ENCODE data around the gene LY6G5B. TPM values are rescaled to one million over a fixed set of nuclear protein-coding genes. Genes with fewer than 3 reads are reported as not detected.

The LY6G5B gene
- total RNA-seq, 6 experiments from 2014 or later = 4.6 to 6.0 (median 5.3) TPM

DNA sequence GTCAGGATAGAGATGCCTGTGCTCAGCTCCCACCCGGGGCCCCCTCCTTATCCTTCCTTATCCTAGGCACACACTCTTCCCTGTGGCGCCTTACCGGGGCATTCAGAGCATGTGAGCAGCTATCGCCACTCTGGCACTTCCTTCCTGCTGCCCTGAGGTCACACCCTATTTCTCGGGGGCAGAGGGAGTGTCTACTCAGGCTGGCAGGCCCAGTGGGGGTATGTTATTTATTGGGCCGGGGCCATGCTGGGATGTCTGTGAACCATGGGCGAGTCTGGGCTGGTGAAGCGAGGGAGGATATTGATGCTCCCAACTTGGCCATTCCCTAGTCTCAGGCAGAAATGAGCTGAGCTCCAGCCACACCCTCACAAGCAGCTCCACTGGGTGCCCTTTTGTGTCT is 41.5 kb downstream of the LY6G5B start:
- DNase-seq = no peak
- Mint-ChIP-seq H3K9me3 (no peaks in the 10 kb centered on the region), H3K36me3 (ENCODE audit: low read depth) (no peaks in the 10 kb centered on the region), H3K4me1 (ENCODE audit: low read depth) (no peaks in the 10 kb centered on the region), H3K27ac (no peak overlapping the region), H3K27me3 (ENCODE audit: insufficient read depth) (peaks cover 28% of the 10 kb centered on the region), H3K4me3 (no peak overlapping the region)
- TF ChIP-seq, protein P1, sequence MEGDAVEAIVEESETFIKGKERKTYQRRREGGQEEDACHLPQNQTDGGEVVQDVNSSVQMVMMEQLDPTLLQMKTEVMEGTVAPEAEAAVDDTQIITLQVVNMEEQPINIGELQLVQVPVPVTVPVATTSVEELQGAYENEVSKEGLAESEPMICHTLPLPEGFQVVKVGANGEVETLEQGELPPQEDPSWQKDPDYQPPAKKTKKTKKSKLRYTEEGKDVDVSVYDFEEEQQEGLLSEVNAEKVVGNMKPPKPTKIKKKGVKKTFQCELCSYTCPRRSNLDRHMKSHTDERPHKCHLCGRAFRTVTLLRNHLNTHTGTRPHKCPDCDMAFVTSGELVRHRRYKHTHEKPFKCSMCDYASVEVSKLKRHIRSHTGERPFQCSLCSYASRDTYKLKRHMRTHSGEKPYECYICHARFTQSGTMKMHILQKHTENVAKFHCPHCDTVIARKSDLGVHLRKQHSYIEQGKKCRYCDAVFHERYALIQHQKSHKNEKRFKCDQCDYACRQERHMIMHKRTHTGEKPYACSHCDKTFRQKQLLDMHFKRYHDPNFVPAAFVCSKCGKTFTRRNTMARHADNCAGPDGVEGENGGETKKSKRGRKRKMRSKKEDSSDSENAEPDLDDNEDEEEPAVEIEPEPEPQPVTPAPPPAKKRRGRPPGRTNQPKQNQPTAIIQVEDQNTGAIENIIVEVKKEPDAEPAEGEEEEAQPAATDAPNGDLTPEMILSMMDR (IDR thresholded peaks at IDR 0.05) = no peak

DNA sequence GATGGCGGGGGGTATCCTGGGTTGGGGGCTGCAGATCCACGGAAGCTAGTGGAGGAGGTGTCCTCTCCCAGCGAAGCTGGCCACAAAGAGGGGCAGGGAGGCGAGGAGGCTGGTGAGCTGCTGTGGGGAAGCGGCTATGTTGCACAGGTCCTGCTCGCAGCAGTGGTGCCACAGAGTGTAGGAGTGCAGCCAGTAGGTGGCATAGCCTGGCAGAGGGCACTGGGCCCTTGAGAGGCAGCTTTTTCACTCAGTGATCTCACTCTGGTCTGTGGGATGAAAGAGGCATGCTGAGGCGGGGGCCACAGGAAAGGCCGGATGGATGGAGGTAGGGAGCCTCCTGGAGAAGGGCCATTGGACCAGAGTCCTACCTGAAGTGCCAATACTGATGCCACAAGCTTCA is 42.5 kb downstream of the LY6G5B start:
- no peaks in the 10 kb centered on the region for H3K4me1 Mint-ChIP-seq (ENCODE audit: low read depth)
- no peak overlapping the region for H3K4me3 Mint-ChIP-seq
- H3K36me3 Mint-ChIP-seq (ENCODE audit: low read depth) = no peaks in the 10 kb centered on the region
- TF ChIP-seq, protein P1 (IDR thresholded peaks at IDR 0.05) = peak; percentile 43; the same call in 1 of the 2 replicates
- no peak for DNase-seq
- H3K9me3 Mint-ChIP-seq = no peaks in the 10 kb centered on the region
- H3K27me3 Mint-ChIP-seq (ENCODE audit: insufficient read depth) = peaks cover 28% of the 10 kb centered on the region
- no peak overlapping the region for H3K27ac Mint-ChIP-seq

DNA sequence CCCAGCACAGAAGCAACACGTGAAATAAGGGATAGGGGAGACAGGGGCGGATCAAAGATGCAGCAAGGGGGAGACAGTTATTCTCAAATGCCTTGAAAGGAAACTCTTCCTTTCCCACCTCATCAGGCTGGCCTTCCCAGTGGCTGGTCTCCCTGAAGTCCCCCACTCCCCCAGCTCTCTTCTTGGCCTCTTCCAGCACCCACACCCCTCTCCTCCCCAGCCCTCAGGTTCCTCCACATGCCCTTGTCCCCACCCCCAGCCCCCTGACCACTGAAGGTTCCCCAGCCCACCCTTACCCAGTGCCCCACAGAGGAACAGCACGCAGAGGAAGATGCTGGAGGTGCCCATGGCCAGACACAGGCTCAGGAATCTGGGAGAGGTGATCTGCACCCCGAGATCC is 43.7 kb downstream of the LY6G5B start:
- no peak for DNase-seq
- Mint-ChIP-seq H3K9me3 (no peaks in the 10 kb centered on the region), H3K27ac (no peak overlapping the region), H3K4me3 (no peak overlapping the region), H3K27me3 (ENCODE audit: insufficient read depth) (peaks cover 25% of the 10 kb centered on the region), H3K36me3 (ENCODE audit: low read depth) (no peaks in the 10 kb centered on the region), H3K4me1 (ENCODE audit: low read depth) (no peaks in the 10 kb centered on the region)
- TF ChIP-seq, protein P1 (IDR thresholded peaks at IDR 0.05) = no peak

DNA sequence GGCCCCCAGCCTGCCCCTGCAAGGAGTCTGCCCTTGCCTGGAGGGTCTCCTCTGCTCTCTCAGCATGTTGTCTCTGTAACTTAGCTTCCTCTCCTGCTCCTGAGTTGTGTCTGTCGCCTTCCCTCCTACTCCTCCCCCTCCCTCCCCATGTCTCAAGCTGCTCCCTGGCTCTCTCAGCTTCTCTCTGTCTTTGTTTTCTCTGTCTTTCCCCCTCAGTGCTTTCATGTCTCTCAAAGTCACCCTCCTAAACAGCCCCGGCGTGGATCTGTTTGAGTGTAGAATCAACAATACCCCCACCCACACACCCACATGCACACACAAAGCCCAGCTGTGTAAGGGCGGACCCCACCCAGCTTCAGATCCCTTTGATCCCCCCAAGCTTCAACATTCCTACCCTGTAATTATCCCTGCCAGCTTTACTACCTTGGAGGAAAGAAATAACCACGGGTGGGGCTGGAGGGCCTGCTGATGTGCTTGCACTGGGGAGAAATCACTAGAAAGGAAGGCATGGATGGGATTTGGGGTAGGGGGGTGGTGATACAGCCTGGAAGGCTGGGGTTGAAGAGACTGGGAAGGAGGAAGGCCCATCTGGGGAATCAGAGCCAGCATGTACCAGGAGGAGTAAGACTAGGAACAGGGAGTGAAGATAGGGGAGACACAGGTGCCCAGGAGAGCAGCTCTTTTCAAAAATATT is 44.4 kb downstream of the LY6G5B start:
- Mint-ChIP-seq H3K27ac (no peak overlapping the region), H3K36me3 (ENCODE audit: low read depth) (no peaks in the 10 kb centered on the region)

DNA sequence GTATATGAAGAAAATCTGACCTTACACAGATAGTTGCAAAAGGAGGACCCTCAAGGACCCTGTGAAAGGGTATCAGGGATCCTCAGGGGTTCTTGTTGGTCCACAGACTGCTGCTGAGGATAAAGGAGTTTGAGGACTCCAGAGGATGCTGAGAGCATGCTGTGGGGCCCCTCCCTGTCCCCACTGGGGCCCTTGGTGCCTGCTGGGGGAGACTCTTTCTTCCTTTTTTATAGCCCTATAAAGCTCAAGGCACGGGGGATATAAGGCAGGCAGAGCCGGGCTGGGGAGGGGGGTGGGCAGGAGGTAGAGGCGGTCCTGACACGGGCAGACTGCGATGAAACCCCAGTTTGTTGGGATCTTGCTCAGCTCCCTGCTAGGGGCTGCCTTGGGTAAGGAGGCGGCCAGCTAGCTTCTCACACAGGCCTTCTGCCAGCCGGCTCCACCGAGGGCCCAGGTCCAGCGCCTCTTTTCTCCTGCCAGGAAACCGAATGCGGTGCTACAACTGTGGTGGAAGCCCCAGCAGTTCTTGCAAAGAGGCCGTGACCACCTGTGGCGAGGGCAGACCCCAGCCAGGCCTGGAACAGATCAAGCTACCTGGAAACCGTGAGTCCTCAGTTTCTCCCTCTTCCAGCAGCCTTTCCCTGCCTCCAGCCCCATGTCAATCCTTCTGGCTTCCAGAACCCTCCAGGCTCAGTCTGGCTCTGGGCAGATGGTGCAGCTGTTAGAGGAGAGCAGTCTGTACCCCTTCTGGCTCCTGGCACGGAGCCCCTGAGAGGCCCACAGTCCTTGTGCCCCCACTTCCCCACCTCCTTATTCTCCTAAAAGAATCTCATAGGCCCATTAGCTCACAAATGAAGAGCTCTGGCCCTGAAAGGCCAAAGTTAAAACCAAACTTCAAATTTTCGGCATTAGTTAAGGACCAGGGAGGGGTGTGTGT is 45.5 kb downstream of the LY6G5B start, which contains the start of gene LY6G6D:
LY6G6D (plus strand) TSS at position 327 of the 937 bp plus-strand sequence; CDS start at position 335, 8 bp downstream.
- Mint-ChIP-seq H3K27me3 (ENCODE audit: insufficient read depth) (peaks cover 23% of the 10 kb centered on the region), H3K9me3 (no peaks in the 10 kb centered on the region), H3K36me3 (ENCODE audit: low read depth) (no peaks in the 10 kb centered on the region), H3K4me1 (ENCODE audit: low read depth) (no peaks in the 10 kb centered on the region), H3K27ac (no peak within 1 kb of the TSS), H3K4me3 (no peak within 1 kb of the TSS)
- no peak for DNase-seq
- TF ChIP-seq, protein P1 (IDR thresholded peaks at IDR 0.05) = no peak

More for the DNA sequence above, 44.4 kb downstream of the LY6G5B start:
- DNase-seq = no peak
- H3K4me3 Mint-ChIP-seq = no peak overlapping the region
- no peaks in the 10 kb centered on the region for H3K9me3 Mint-ChIP-seq
- TF ChIP-seq, protein P1 (IDR thresholded peaks at IDR 0.05) = no peak
- H3K27me3 Mint-ChIP-seq (ENCODE audit: insufficient read depth) = peaks cover 23% of the 10 kb centered on the region
- H3K4me1 Mint-ChIP-seq (ENCODE audit: low read depth) = no peaks in the 10 kb centered on the region

All from HFFc6 (cell line).